Fibroblast of pulmonary artery (primary cell): ENCODE measurements around the gene VOPP1.

Experiments
- DNase-seq: peaks from one replicate; pipeline ENCODE4 v3.0.0-alpha.2; 2010; ENCODE audit warnings: low read depth
- H3K4me3 ChIP-seq: replicated peaks from 2 replicates; pipeline ENCODE4 v1.5.1; 2011; ENCODE audit warnings: low read depth, mild to moderate bottlenecking, control low read depth, low read length, moderate library complexity
- TF ChIP-seq, protein P1 (sequence below): IDR thresholded peaks from 2 replicates; pipeline ENCODE4 v1.5.1; 2011; ENCODE audit warnings: mild to moderate bottlenecking, control low read depth, low read length, inconsistent platforms; ENCODE audit errors: missing control alignments

Gene VOPP1

DNA sequence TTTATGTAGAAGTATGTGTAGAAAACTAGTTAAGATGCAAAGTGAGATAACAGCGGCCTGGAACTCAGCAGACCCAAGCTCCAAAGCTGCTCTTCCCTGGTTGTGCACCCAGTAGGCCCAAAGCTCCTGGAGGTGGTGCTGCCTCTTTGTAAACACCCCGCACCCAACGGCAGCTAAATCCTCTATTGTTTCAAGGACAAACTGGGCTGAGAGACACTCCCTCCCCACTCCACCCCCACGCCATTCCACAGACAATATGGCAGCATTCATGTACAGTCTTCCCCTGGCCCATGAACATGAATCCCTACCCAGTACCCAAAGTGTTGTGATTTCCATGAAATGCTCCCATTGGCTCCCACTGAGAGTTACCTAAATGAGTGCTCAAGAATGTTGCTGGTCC is 73.5 kb downstream of the VOPP1 start:
- H3K4me3 ChIP-seq: no peak overlapping the region
- TF ChIP-seq, protein P1, sequence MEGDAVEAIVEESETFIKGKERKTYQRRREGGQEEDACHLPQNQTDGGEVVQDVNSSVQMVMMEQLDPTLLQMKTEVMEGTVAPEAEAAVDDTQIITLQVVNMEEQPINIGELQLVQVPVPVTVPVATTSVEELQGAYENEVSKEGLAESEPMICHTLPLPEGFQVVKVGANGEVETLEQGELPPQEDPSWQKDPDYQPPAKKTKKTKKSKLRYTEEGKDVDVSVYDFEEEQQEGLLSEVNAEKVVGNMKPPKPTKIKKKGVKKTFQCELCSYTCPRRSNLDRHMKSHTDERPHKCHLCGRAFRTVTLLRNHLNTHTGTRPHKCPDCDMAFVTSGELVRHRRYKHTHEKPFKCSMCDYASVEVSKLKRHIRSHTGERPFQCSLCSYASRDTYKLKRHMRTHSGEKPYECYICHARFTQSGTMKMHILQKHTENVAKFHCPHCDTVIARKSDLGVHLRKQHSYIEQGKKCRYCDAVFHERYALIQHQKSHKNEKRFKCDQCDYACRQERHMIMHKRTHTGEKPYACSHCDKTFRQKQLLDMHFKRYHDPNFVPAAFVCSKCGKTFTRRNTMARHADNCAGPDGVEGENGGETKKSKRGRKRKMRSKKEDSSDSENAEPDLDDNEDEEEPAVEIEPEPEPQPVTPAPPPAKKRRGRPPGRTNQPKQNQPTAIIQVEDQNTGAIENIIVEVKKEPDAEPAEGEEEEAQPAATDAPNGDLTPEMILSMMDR: no peak
- DNase-seq: no peak

DNA sequence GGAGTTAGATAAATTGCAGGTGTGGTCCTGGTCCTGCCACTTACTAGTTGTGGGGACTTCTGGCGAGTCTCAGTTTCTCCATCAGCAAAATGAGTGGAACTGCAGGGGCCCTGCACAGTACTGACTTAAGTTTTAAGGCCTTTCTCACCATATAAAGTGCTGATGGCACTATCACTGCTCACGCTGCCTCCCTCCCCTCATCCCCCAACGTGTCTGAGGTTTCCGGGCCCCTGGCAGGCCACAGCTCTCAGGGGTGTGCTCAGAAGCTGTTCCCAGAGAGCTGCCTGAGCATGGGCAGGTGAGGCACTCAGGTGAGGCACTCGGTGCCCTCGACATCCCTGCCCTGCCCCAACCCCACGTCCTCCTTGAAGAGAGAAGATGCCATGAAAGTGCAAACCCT is 74.2 kb downstream of the VOPP1 start:
- TF ChIP-seq, protein P1: no peak
- DNase-seq: no peak
- H3K4me3 ChIP-seq: no peak overlapping the region

DNA sequence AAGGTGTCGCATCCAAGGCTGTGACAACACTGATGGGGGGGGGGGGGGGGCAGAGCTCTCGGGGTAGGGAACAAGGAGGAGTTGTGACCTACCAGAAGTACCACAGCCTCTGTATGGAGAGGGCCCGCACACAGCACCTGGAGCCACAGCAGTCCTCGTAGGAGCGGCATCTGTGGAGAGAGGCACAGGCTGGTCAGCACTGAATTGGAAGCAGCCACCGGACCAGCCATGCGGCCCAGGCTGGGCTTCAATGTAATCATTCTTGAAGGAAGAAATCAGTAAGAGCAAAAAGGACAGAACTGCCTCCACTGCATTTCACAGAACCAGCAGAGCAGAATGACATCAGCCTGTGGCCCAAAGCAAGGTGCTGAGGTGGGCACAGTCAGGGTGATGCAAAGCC is 74.8 kb downstream of the VOPP1 start:
- TF ChIP-seq, protein P1: no peak
- no peak for DNase-seq
- no peak overlapping the region for H3K4me3 ChIP-seq

DNA sequence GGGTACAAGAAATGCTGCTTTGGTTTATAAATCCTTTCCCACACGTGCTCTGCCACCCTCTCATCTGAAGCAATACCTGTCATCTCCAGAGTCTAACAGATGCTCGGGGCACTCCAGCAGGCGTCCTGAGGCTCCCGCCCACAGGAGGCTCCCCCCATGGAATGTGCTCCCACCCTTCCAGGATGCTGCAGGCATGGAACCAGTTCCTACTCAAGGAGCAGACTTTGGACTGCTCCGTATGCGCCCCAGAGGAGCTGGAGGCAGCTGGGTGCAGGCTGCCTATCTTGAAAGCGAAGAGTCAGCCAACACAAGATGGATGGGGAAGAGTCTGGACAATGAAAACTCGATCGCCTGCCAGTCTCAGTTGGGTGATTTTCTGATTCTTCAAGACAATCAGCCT is 75.4 kb downstream of the VOPP1 start:
- no peak overlapping the region for H3K4me3 ChIP-seq
- no peak for DNase-seq
- TF ChIP-seq, protein P1: no peak

DNA sequence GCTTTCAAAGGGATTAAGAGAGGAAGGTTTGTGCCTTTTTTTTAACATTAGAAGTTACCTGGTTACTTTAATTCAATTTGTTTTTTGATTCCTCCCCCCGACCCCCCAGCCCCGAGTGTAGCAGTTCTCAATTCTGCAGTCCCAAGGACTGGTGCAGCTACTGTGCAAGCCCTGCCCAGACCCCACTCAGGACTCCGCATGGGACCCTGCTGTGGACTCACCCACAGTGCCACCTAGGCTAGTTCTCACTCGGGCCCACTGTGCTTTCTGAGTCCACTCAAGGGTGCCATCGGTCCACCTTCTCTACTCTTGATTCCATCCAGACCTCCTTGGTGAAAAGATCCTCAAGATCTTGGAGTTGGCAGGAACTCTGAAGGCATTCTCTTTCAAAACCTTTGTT is 77.4 kb downstream of the VOPP1 start:
- TF ChIP-seq, protein P1: no peak
- DNase-seq: no peak
- H3K4me3 ChIP-seq: no peak overlapping the region

DNA sequence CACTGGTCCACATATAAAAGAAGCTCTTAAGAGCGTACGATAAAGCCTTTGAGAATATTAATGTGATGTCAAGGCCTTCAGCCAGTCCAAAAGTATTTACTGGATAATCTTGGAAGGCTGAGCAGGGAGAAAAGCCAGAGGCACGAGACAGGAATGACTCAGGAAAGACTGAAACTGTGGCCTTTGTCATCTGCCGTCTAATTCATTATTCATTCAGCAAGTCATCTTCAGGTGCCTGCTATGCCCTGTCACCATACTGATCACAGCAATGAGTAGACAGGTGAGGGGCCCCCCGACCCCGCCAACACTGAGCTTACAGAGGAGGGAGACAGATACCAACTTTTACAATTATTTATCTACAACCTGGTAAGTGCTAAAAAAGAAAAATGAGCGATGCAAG is 78.9 kb downstream of the VOPP1 start:
- no peak overlapping the region for H3K4me3 ChIP-seq
- no peak for DNase-seq
- TF ChIP-seq, protein P1: no peak

DNA sequence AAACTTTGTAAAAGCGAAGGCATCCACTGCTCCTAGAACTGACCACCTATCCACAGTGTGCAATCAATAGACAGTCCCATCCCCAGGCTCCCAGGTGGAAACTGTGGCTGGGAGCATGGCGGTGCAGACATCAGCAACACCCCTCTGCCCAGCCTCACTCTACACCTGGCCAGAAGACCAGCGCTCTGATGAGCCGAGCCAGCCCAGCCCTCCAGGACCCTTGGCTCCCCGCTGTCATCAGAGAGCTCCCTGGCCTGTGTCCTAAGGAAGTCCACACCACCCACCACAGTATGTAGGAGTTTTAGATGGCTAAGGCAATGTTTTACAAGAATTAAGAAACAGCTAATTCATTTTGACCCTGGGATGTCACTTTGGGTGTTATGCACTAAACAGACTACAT is 81.0 kb downstream of the VOPP1 start:
- TF ChIP-seq, protein P1: no peak
- H3K4me3 ChIP-seq: no peak overlapping the region

More for the DNA sequence above, 81.0 kb downstream of the VOPP1 start:
- DNase-seq: no peak
